Measurements from ENCODE around the gene KRT6B.
"Not testable (repeated sequence)": the region's sequence is repeated elsewhere in the genome, so short reads cannot be mapped to it uniquely, and the experiment has no call there.

The KRT6B gene

GRCh38 chr12:52411815-52412214 lies 40.1 kb downstream of the KRT6B start:
- no peak for DNase-seq (ENCODE audit: low read depth)

GRCh38 chr12:52410589-52411248 lies 41.2 kb downstream of the KRT6B start:
- DNase-seq (ENCODE audit: low read depth), result not testable (repeated sequence)

- DNase-seq (ENCODE audit: low read depth), result no peak
These were observed 44.0 kb downstream of the KRT6B start for GRCh38 chr12:52407918-52408317.

GRCh38 chr12:52405922-52406385 lies 46.0 kb downstream of the KRT6B start, which contains the start of gene KRT82:
Gene KRT82 (minus strand): TSS chr12:52406335. CDS start chr12:52406277, 58 bp downstream.
- DNase-seq (ENCODE audit: low read depth), result no peak

GRCh38 chr12:52404951-52405350 lies 47.0 kb downstream of the KRT6B start:
- DNase-seq (ENCODE audit: low read depth), result no peak

GRCh38 chr12:52403561-52403960 lies 48.4 kb downstream of the KRT6B start:
- DNase-seq (ENCODE audit: low read depth), result no peak

GRCh38 chr12:52402873-52403540 lies 48.9 kb downstream of the KRT6B start:
- DNase-seq (ENCODE audit: low read depth), result no peak

- DNase-seq (ENCODE audit: low read depth), result no peak
These were observed 49.6 kb downstream of the KRT6B start for GRCh38 chr12:52402377-52402776.

GRCh38 chr12:52401926-52402325 lies 50.0 kb downstream of the KRT6B start:
- DNase-seq (ENCODE audit: low read depth), result no peak

- DNase-seq (ENCODE audit: low read depth), result no peak
These were observed 50.4 kb downstream of the KRT6B start for GRCh38 chr12:52401526-52401925.

- DNase-seq (ENCODE audit: low read depth), result no peak
These were observed 51.0 kb downstream of the KRT6B start for GRCh38 chr12:52400906-52401305.

GRCh38 chr12:52399756-52400155 lies 52.2 kb downstream of the KRT6B start:
- DNase-seq (ENCODE audit: low read depth), result no peak

- no peak for DNase-seq (ENCODE audit: low read depth)
These were observed 53.8 kb downstream of the KRT6B start for GRCh38 chr12:52398176-52398575.

GRCh38 chr12:52396656-52397055 lies 55.3 kb downstream of the KRT6B start:
- DNase-seq (ENCODE audit: low read depth), result no peak
